ENCODE results near the gene CD47.

The CD47 gene

DNA sequence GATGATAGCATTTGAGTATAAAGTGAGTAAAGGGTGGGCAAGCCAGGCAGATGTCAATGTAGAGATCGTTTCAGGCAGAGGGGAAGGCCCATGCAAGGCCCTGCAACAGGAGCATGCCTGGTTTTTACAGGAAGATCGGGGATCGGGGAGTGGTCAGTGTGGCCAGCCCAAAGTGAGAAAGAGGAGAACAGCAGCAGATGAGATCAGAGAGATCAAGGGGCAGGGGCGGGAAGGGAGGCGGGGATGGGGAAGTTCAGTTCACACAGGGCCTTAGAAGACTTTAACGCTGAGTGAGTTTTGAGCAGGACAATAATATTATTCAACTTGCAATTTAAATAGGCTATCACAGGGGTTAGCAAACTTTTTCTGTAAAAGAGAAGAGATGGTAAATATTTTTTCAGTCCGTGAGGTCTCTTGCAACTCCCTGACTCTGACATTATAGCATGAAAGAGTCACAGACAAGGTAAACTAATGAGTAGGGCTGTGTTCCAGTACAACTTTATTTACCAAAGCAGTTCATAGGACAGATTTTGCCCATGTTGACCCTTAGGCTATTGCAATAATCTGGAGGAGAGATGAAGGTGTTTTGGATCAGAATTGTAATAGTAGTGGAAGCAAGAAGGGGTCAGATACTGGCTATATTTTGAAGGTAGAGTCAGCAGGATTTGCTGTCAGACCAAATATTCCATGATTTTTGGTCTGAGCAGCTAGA, 12.4 kb upstream of the CD47 start:
- Mint-ChIP-seq H3K4me3 (no peak overlapping the region), H3K4me1 (ENCODE audit: low read depth) (peaks cover 57% of the 10 kb centered on the region), H3K9me3 (ENCODE audit: low read depth) (no peaks in the 10 kb centered on the region), H3K27ac (peak overlapping the region; percentile 93), H3K36me3 (no peaks in the 10 kb centered on the region), H3K27me3 (no peaks in the 10 kb centered on the region)

GRCh38 chr3:108102420-108103039, 11.7 kb upstream of the CD47 start:
- Mint-ChIP-seq H3K9me3 (ENCODE audit: low read depth) (no peaks in the 10 kb centered on the region), H3K4me1 (ENCODE audit: low read depth) (peaks cover 56% of the 10 kb centered on the region), H3K27ac (peak overlapping the region; percentile 93), H3K27me3 (no peaks in the 10 kb centered on the region), H3K36me3 (no peaks in the 10 kb centered on the region), H3K4me3 (no peak overlapping the region)

GRCh38 chr3:108100906-108101660, 10.3 kb upstream of the CD47 start:
- H3K4me3 Mint-ChIP-seq, result peak overlapping the region; percentile 60
- no peaks in the 10 kb centered on the region for H3K27me3 Mint-ChIP-seq
- peaks cover 64% of the 10 kb centered on the region for H3K4me1 Mint-ChIP-seq (ENCODE audit: low read depth)
- H3K27ac Mint-ChIP-seq, result peak overlapping the region; percentile 93
- H3K9me3 Mint-ChIP-seq (ENCODE audit: low read depth), result no peaks in the 10 kb centered on the region
- H3K36me3 Mint-ChIP-seq, result no peaks in the 10 kb centered on the region

DNA sequence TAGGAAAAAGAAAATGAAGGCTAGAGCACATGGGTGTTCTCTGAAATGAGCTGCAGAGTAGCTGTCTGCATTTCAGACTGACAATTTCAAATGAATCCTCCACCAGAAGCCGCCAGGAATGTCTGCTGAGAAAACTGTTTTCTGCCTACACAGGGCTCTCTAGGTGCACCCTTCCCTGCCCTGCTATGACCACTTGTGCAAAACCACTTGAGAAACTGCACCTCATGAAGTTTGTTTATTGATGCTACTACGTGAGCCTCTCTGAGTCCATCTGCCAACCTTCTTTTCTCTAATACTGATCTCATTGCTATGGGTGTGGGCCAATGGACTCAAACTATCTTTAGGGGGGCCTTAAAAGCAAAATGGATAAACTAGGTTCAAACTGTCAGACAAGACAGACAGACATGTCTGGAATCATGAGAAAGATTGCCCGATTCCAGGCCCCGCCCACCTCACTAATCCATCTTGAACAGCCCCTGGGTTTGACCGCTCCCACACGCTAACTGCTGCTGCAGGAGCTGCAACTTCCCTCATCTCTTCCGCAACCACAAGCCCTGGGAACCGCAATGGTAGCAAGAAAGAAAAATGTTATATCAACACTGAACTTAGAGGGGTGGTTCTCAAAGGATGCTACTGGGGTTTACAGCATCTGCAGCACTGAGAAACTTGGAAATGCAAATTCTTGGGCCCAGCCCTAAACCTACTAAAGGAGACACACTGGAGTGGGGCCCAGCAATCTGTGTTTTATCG, 9.0 kb upstream of the CD47 start:
- Mint-ChIP-seq H3K4me3 (peak overlapping the region; percentile 51), H3K36me3 (no peaks in the 10 kb centered on the region), H3K9me3 (ENCODE audit: low read depth) (no peaks in the 10 kb centered on the region), H3K27ac (peak overlapping the region; percentile 93), H3K4me1 (ENCODE audit: low read depth) (peaks cover 71% of the 10 kb centered on the region), H3K27me3 (no peaks in the 10 kb centered on the region)

DNA sequence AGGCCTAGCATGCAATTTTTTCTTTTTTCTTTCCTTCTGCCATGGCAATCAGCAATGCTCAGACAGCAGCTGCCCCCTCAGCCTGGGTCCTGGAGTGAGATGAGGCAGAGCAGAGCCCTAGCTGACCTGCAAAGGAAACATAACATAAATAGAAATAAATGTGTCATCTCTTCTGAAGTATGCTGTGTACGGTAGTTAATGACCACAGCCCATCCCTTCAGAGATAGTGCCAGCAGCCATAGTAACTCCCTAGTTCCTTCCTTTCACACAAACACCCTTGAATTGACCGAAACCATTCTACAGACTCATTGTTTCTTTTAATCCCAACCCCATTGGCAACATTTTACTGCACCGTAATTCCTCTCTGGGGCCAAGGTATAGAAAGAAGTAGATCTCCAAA, 8.4 kb upstream of the CD47 start:
- Mint-ChIP-seq H3K27ac (peak overlapping the region; percentile 93), H3K9me3 (ENCODE audit: low read depth) (no peaks in the 10 kb centered on the region), H3K4me1 (ENCODE audit: low read depth) (peaks cover 75% of the 10 kb centered on the region), H3K36me3 (no peaks in the 10 kb centered on the region), H3K27me3 (no peaks in the 10 kb centered on the region), H3K4me3 (no peak overlapping the region)

- Mint-ChIP-seq H3K4me1 (ENCODE audit: low read depth) (peaks cover 82% of the 10 kb centered on the region), H3K27me3 (no peaks in the 10 kb centered on the region), H3K36me3 (no peaks in the 10 kb centered on the region)
These were observed 7.2 kb upstream of the CD47 start for GRCh38 chr3:108098003-108098370.

GRCh38 chr3:108097322-108098002, 6.6 kb upstream of the CD47 start:
- Mint-ChIP-seq H3K9me3 (ENCODE audit: low read depth) (no peaks in the 10 kb centered on the region), H3K4me1 (ENCODE audit: low read depth) (peaks cover 82% of the 10 kb centered on the region), H3K27ac (peak overlapping the region; percentile 43), H3K4me3 (no peak overlapping the region), H3K36me3 (no peaks in the 10 kb centered on the region), H3K27me3 (no peaks in the 10 kb centered on the region)

More at GRCh38 chr3:108098003-108098370, 7.2 kb upstream of the CD47 start:
- H3K9me3 Mint-ChIP-seq (ENCODE audit: low read depth), result no peaks in the 10 kb centered on the region
- H3K4me3 Mint-ChIP-seq, result no peak overlapping the region
- H3K27ac Mint-ChIP-seq, result peak overlapping the region; percentile 18

DNA sequence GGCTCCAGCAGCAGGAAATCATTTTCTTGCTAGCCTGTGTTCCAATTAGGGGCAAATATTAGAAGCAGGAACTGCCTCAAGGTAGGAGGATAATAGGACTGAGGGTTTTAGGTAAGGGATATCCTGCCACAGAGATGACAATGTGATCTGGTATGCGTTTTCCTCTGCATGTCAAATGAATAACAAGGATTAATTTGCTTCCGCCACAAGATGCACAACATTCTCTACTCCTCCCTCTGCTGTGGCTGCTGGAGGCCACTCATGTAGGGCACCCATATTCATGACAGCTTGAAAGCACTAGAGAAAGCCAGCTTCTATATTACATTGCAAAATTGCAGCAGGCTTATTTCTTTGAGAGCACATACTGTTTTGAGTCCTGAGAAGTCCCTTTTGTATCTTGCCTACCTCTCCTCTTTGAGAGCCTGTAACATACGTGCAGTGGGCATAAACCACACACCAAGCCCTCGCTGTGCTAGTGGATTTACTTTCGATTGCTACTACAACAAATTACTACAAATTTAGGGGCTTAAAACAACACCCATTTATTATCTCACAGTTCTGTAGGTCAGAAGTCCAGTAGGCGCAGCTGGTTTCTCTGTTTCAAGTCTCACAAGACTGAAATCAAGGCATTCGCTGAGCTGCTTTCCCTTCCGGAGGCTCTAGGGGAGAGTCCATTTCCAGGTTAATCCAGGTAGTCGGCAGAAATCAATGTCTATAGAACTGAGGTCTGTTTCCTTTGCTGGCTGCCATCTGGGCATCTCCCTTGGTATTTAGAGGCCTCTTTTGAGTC, 5.9 kb upstream of the CD47 start:
- H3K4me1 Mint-ChIP-seq (ENCODE audit: low read depth), result peaks cover 82% of the 10 kb centered on the region

GRCh38 chr3:108093616-108094015, 2.8 kb upstream of the CD47 start:
- Mint-ChIP-seq H3K9me3 (ENCODE audit: low read depth) (no peaks in the 10 kb centered on the region), H3K27ac (peak overlapping the region; percentile 96), H3K4me3 (peak overlapping the region; percentile 90), H3K4me1 (ENCODE audit: low read depth) (peaks cover 56% of the 10 kb centered on the region), H3K36me3 (no peaks in the 10 kb centered on the region), H3K27me3 (no peaks in the 10 kb centered on the region)

More for the DNA sequence above, 5.9 kb upstream of the CD47 start:
- H3K27ac Mint-ChIP-seq, result peak overlapping the region; percentile 77
- H3K4me3 Mint-ChIP-seq, result peak overlapping the region; percentile 31
- no peaks in the 10 kb centered on the region for H3K27me3 Mint-ChIP-seq
- no peaks in the 10 kb centered on the region for H3K36me3 Mint-ChIP-seq
- H3K9me3 Mint-ChIP-seq (ENCODE audit: low read depth), result no peaks in the 10 kb centered on the region

DNA sequence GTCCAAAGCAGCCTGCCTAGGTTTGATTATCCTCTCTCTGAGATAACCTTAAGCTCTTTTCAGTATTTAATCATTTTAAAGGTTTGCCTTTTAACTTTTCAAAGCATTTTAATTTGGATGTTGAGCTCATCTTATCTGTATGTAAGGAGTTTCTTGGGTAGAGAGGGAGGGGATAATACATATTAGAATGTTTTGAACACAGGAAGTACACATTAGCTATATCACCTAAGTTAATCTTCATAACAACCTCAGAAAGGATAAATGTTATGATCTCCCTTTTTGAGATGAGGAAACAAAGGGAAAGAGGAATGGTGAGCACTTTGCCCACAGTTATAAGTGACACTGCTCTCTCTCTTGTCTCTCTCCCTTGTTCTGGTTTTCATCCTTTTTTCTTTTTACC, 2.2 kb upstream of the CD47 start:
- Mint-ChIP-seq H3K36me3 (no peaks in the 10 kb centered on the region), H3K9me3 (ENCODE audit: low read depth) (no peaks in the 10 kb centered on the region), H3K27ac (peak overlapping the region; percentile 96), H3K27me3 (no peaks in the 10 kb centered on the region), H3K4me1 (ENCODE audit: low read depth) (peaks cover 54% of the 10 kb centered on the region), H3K4me3 (peak overlapping the region; percentile 90)

- Mint-ChIP-seq H3K9me3 (ENCODE audit: low read depth) (no peaks in the 10 kb centered on the region), H3K4me1 (ENCODE audit: low read depth) (peaks cover 50% of the 10 kb centered on the region), H3K27ac (peak overlapping the region; percentile 96), H3K4me3 (peak overlapping the region; percentile 90), H3K27me3 (no peaks in the 10 kb centered on the region), H3K36me3 (peaks cover 3% of the 10 kb centered on the region)
These were observed 1.7 kb upstream of the CD47 start for GRCh38 chr3:108092501-108092900.

- H3K36me3 Mint-ChIP-seq, result peaks cover 3% of the 10 kb centered on the region
- no peaks in the 10 kb centered on the region for H3K9me3 Mint-ChIP-seq (ENCODE audit: low read depth)
- H3K27ac Mint-ChIP-seq, result peak overlapping the region; percentile 96
- peak overlapping the region; percentile 90 for H3K4me3 Mint-ChIP-seq
- no peaks in the 10 kb centered on the region for H3K27me3 Mint-ChIP-seq
- peaks cover 42% of the 10 kb centered on the region for H3K4me1 Mint-ChIP-seq (ENCODE audit: low read depth)
These were observed 843 bp upstream of the CD47 start for GRCh38 chr3:108091498-108092250.

DNA sequence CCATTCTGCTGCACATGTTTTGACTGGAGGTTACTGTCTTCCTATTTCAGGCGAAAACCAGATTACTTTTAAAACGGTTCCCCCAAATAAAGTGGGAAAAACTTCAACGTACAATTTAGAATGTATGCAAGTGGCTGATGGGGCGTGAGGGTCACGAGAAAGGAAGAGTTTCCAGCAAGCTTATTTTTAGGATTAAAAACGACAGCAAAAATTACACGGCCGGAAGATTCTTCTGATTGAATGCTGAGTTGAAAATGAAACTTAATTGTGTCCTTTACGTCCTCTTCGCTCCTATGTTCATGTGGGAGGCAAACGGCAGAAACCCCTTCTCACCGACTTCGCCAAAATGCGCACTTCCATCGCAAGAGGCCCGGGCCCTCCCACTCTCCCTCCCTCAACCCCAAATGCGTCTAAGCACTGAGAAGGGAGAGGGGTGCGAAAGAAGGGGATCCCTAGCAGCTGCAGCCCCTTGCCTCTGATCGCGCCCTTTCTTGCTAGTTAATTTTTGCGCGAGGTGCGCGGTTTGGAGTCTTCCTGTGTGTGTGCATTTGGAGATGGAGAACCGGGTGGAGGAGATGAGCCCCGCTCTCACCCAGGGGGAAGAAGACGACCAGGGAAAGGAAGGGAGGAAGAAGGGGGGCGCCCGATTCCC, 656 bp downstream of the CD47 start:
- Mint-ChIP-seq H3K4me1 (ENCODE audit: low read depth) (peaks cover 31% of the 10 kb centered on the region), H3K27me3 (no peaks in the 10 kb centered on the region), H3K9me3 (ENCODE audit: low read depth) (no peaks in the 10 kb centered on the region), H3K36me3 (peaks cover 3% of the 10 kb centered on the region), H3K27ac (peak overlapping the region; percentile 99), H3K4me3 (no peak overlapping the region)

Data from activated naive CD8-positive, alpha-beta T cell (primary cell).